HG03097 (cell line): Measurements from ENCODE around the gene SACM1L.
"Not testable (repeated sequence)": the region's sequence is repeated elsewhere in the genome, so short reads cannot be mapped to it uniquely, and the experiment has no call there.

ENCODE experiments used
- ATAC-seq: cut with Tn5 transposase; IDR thresholded peaks from one replicate; pipeline ENCODE4 v1.9.1; 2021; ENCODE audit not compliant: unreplicated experiment, low FRiP score

The SACM1L gene

GRCh38 chr3:45690336-45691035, 1.3 kb downstream of the SACM1L start:
- no peak for ATAC-seq

DNA sequence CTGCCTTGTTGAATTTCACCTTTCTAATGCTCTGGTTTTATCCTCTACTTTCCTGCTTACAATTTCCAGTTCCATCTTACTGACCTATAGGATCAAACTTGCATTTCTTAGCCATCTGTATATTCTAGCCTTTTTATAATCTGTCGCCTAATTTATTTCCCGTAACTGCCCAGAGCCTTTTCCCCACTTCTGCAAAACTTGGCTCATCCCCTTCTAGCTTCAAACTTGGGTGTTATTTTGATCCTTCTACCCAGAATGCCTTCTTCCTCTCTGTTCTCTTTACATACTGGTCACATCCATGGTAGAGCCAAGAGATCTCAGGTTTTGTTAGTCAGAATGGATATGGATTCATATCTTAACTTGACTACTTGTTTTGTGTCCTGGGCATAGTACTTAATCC, 2.6 kb downstream of the SACM1L start:
- no peak for ATAC-seq

- no peak for ATAC-seq
These were observed 3.7 kb downstream of the SACM1L start for GRCh38 chr3:45692866-45693265.

DNA sequence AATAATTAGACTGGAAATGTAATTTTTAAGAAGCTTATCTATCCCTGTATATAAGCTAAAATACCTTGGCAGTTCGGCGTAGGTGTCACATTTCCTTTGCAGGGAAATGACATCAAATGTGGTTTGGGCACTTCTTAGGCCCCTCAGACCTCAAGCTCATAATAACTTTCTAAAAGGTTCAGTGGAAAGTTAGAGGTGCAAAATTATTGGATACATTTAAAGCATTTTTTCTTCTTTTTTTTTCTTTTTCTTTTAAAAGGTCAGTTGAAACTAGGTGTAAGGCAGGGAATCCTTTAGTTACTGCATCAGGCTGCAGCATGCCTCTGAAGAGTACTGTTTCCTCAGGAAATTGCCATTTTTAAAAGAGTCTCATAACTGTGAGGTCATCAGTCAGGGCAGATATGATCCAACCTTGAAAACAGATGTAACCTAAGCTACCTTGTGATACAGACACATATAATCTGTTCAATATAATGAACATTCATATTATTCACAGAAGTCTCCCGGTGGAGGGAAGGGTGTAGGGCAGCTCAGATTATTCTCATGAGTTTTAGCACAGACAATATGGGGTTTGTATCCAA, 4.8 kb downstream of the SACM1L start:
- ATAC-seq = no peak

DNA sequence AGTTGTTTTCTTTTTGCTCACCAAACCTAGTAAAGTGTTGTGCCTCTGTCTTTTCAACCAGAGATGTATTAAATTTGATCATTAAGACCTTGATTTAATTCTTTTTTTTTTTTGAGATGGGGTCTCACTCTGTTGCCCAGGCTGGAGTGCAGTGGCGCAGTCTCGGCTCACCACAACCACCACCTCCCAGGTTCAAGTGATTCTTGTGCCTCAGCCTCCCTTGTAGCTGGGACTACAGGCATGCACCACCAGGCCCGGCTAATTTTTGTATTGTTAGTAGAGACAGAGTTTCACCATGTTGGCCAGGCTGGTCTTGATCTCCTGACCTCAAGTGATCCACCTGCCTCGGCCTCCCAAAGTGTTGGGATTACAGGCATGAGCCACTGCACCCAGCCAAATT, 6.0 kb downstream of the SACM1L start:
- ATAC-seq = not testable (repeated sequence)

- no peak for ATAC-seq
These were observed 11.4 kb downstream of the SACM1L start for GRCh38 chr3:45700570-45701073.

DNA sequence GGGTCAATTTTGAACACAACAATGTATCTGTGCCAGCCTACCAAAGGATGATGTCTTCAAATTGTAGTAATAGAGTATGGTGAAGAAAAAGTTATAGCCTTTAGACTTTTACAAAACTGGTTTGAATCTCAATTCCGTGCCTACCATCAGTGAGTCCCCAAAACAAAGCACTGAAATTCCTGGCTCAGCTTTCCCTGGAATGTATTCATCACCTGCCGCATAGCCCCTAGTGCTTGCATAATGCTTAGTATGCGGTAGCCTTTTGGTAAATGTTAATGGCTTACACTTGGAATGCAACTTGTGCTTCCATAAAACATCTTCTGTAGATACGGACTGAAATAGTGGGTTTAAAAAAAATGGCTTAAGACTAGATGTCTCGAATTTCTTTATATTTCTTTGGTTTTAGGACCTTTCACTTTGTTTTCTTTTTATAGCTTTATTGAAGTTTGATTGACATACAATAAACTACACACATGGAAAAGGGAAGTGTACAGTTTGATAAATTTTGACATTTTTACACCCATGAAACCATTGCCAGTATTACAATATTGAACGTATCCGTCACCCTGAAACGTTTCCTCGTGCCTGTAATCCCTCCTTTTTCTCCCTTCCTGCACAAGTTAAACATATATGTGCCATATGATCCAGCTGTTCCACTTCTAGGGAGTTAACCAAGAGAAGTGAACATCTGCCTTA, 12.1 kb downstream of the SACM1L start:
- no peak for ATAC-seq

DNA sequence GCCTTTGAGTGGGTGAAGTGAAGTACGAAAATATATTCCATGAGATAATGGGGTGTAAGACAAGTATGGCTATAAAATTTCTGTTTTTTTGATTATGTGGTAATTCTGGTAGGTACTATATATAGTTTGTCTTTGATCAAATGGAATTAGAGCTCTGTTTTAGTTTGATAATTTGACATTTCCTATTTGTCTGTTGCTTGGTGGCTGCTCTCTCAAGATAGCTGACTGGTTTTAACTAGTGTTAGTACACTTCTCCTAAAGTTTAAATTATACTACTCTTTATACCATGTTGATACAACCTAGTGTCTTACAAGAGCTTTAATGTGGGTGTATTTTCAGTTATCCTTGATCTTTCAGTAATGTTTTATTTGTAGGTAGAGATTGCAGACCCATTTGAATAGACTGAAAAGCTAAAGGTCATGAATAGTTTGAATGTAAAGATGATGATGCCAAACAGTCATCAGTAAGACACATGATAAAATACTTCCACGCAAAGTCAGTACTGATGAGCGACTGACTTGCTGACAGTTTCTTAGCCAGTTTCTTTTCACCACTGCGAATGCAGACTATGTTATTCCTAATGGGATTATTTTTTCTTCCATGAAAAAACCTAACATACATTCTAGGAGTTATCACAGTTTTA, 15.2 kb downstream of the SACM1L start:
- no peak for ATAC-seq

DNA sequence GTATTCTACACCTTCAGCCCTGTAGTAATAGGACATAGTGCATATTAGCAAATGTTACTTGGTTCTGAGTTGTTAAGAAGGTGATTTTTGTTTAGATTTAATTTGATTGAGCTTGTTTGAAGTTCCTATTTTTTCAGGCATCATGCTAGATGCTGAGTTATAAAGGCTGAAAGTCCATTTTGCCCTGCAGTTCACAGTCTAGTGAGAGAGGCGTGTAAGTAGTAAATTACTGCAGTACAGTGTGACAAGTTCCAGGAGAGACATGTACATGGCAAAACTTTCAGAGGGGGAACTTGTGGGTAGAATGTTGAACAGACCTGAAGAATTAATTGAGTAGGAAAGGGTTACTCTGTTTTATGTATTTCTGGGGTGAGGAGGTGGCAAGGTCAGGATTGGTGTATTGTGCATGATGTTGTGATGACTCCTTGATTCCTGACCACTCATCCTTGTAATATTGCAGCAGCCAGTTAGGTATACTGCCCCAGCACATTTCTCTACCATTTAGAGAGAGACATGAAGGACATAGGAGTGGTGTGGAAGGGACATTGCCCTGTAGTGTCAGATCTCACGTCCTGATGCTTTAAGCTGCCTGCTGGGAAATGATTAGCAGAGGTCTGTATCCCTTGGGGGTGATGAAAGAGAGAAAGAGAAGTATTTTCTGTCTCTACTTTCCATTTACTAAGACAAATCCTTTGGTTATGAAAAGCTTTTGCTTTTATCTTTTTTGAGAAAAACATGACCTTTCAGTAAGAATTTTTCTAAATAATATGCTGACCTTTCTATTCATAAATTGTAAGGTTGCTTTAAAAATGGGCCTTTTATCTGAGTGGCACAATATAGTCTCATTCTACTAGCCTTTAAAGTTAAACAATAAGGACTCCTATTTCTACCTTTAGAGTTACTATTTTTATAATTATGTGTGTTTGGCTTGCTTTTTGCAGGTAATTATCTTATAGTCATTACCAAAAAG, 16.9 kb downstream of the SACM1L start:
- no peak for ATAC-seq

DNA sequence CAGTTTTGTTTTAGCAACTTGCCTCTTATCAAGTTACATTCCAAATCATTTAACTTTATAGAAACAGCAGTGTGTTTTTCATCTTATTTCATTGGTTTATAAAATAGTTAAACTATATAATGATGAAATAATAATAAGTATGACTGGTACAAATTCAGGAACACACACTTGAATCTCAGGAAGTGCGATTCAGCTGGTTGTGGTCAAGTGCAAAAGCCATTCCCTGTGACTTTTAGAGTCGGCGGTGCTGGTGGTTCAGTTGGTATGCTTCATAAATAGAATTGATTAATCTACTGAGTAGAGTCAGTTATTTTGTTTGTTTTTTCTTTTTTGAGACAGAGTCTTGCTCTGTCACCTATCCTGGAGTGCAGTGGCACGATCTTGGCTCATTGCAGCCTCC, 22.7 kb downstream of the SACM1L start:
- ATAC-seq = no peak

DNA sequence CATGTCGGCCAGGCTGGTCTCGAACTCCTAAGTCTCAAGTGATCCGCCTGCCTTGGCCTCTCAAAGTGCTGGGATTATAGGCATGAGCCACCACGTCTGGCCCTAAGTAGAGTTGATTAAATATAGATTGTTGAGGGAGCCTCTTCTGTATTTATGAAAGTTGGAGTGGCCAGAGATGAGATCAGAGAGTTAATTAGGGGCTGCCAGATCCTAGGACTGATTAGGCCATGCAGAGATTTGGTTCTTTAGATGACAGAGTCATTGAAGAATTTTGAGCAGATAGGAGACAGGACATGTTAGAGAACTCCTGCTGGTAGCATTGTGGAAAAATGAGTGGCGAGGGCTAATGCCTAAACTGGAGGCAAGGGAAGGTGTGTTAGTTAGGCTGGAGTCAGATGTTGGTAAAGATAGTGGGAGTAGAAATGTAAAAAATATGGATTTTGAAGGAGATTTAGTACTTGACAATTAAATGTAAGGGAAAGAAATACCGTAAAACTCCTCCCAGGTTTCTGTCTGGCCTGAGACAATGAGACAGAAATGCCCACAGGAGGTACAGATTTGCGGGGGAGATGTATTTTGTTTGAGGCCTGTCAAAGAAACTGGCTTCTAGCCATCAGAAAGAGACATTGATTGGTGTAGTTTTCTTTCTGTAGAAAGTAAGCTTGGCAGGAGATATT, 23.4 kb downstream of the SACM1L start:
- no peak for ATAC-seq

GRCh38 chr3:45715945-45716344, 26.7 kb downstream of the SACM1L start:
- ATAC-seq = no peak

- ATAC-seq = no peak
These were observed 27.7 kb downstream of the SACM1L start for GRCh38 chr3:45716790-45717336.

- ATAC-seq = no peak
These were observed 30.7 kb downstream of the SACM1L start for GRCh38 chr3:45719655-45720487.

- no peak for ATAC-seq
These were observed 35.7 kb downstream of the SACM1L start for GRCh38 chr3:45724911-45725310.

DNA sequence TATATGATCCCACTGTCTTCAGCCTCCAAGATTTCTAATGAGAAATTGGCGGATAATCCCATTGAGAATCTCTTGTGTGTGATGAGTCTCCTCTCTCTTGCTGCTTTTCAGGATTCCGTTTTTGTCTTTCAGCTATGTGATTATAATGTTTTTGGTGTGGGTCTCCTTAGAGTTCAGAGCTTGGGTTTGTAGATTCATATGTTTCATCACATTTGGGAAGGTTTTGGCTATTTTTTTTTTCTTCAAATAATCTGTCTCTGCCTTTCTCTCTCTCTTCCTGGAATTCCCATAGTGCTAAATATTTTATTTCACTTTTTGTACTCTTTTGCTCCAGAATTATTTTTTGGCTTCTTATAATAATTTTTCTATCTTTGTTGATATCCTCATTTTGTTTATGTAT, 40.4 kb downstream of the SACM1L start:
- ATAC-seq = no peak

GRCh38 chr3:45730409-45731154, 41.4 kb downstream of the SACM1L start:
- no peak for ATAC-seq

DNA sequence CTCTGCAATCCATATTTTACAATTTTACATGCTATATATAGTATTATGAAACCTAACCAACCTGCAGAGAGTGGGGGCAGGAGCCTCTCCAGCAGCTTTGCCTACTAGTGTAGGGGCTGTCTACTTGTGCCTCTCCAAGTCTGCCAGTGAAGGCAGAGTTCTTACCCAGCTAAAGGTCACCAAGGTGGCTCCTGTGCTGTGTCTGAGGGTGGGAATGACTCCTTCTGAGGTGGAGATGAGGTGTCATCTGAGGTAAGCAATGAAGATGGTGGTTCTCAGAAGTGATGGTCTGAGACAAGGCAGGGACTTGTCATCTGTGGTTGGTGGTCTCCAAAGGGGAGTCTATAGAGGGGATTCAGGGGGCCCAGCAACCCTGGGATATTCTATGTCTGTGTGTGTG, 47.5 kb downstream of the SACM1L start:
- no peak for ATAC-seq
